ENCODE measurements around the gene SLC6A1.

The SLC6A1 gene

DNA sequence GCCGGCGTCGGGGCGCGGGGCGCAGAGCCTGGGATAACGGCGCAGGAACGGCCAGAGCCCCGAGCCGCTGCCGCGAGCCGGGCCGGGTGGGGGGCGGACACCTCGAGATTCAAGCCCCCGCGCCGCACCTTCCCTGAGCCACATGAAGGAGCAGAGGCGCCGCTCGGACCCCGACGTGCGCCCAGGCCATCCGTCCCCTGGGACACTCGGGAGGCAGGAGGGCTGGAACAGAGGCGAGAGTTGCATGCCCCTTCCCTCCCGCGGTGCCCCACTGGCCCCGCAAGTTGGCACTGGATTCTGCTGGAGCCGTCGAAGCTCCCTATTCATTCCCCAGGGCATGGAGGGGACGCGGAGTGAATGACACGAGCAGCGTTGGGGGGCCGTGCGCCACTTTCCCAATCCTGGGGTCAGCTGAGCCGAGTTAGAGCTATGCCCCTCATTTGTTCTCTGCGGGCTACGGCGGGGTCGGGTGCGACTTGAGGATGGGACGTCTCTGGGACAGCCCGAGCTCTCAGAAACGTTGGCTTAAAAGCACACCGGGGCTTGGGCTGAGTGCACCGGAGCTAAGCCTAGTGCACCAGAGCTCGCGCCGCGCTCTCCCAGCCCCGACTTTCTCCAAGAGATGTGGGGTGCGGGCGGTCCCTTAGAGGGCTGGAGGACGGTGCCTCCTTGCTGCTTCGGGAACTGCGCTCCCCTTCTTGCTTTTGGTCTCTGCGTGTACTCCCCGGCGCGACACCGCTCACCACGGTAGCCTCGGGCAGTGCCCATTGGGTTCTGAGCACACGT lies 588 bp downstream of the SLC6A1 start:
- no peak overlapping the region for H3K4me3 ChIP-seq (ENCODE audit: low read depth, low read length)
- DNase-seq (ENCODE audit: low read depth), result no peak
- TF ChIP-seq POLR2A (IDR thresholded peaks at IDR 0.05; ENCODE audit: extremely low read depth, insufficient read length) (no peak), MYC (IDR thresholded peaks at IDR 0.05; ENCODE audit: low read depth, low read length) (no peak)
- TF ChIP-seq, protein P1, sequence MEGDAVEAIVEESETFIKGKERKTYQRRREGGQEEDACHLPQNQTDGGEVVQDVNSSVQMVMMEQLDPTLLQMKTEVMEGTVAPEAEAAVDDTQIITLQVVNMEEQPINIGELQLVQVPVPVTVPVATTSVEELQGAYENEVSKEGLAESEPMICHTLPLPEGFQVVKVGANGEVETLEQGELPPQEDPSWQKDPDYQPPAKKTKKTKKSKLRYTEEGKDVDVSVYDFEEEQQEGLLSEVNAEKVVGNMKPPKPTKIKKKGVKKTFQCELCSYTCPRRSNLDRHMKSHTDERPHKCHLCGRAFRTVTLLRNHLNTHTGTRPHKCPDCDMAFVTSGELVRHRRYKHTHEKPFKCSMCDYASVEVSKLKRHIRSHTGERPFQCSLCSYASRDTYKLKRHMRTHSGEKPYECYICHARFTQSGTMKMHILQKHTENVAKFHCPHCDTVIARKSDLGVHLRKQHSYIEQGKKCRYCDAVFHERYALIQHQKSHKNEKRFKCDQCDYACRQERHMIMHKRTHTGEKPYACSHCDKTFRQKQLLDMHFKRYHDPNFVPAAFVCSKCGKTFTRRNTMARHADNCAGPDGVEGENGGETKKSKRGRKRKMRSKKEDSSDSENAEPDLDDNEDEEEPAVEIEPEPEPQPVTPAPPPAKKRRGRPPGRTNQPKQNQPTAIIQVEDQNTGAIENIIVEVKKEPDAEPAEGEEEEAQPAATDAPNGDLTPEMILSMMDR (IDR thresholded peaks at IDR 0.05; ENCODE audit: low read depth, low read length), result no peak
- TF ChIP-seq, protein P2, sequence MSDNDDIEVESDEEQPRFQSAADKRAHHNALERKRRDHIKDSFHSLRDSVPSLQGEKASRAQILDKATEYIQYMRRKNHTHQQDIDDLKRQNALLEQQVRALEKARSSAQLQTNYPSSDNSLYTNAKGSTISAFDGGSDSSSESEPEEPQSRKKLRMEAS (IDR thresholded peaks at IDR 0.05; ENCODE audit: low read depth, low read length), result no peak

DNA sequence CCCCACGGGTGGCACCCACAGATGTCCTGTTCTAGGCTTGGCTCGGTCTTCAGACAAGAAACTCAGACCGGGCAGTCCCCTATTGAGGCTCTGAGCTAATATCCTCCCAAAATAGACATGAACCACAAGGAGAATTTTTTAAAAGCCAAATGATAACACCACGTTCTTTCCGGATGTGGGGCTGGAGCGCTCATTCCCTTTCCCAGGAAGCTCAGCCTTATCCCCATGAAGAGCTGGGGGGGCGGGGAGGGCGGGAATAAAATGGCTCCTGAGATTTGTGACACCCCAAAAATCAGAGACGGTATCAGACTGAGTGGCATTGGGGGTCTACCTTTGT lies 1.1 kb downstream of the SLC6A1 start:
- DNase-seq (ENCODE audit: low read depth), result no peak
- TF ChIP-seq, protein P2 (IDR thresholded peaks at IDR 0.05; ENCODE audit: low read depth, low read length), result no peak
- no peak for TF ChIP-seq MYC (IDR thresholded peaks at IDR 0.05; ENCODE audit: low read depth, low read length)
- TF ChIP-seq, protein P1 (IDR thresholded peaks at IDR 0.05; ENCODE audit: low read depth, low read length), result no peak
- no peak for TF ChIP-seq POLR2A (IDR thresholded peaks at IDR 0.05; ENCODE audit: extremely low read depth, insufficient read length)

DNA sequence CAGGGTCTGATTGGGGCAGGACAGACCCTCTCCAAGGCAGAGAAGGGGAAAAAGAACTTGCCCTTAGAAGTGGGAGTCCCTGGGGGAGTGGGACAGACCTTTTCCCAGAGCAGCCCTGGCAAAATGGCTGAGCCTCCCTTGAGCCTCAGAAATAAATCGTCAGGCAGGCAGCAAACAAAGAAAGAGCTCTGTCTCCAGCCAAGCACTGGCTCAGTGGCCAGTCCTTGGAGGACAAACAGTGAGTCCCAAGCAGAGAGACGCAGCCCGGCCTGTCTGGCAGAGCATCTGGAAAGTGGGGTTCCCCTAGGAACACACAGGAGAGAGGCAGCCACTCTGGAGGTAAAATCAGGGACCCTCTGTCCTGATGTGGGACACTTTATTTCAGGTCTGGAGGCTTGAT lies 1.8 kb downstream of the SLC6A1 start:
- no peak for DNase-seq (ENCODE audit: low read depth)
- TF ChIP-seq, protein P2 (IDR thresholded peaks at IDR 0.05; ENCODE audit: low read depth, low read length), result no peak
- no peak for TF ChIP-seq MYC (IDR thresholded peaks at IDR 0.05; ENCODE audit: low read depth, low read length)
- TF ChIP-seq, protein P1 (IDR thresholded peaks at IDR 0.05; ENCODE audit: low read depth, low read length), result no peak
- no peak for TF ChIP-seq POLR2A (IDR thresholded peaks at IDR 0.05; ENCODE audit: extremely low read depth, insufficient read length)
- no peak overlapping the region for H3K4me3 ChIP-seq (ENCODE audit: low read depth, low read length)

More for the DNA sequence above, 1.1 kb downstream of the SLC6A1 start:
- H3K4me3 ChIP-seq (ENCODE audit: low read depth, low read length), result no peak overlapping the region

DNA sequence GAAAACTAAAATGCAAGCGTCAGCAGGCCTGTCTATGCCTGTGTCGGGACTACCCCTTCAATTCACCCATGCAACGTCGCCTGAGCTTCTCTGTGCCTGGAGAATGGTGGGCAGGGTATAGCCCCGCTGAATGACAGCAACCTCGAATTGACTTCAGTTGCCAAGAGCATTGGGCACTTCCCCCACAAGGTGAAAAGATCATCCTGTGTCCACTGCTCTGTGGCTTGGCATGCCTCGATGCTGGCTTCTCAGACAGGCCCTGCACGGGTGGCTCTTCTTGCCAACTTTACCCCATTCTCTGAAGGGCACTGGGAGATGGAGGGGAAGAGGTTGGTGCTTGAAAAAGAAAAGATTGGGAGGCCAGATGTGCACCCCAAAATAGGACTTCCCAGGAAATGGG lies 3.3 kb downstream of the SLC6A1 start:
- DNase-seq (ENCODE audit: low read depth), result no peak

DNA sequence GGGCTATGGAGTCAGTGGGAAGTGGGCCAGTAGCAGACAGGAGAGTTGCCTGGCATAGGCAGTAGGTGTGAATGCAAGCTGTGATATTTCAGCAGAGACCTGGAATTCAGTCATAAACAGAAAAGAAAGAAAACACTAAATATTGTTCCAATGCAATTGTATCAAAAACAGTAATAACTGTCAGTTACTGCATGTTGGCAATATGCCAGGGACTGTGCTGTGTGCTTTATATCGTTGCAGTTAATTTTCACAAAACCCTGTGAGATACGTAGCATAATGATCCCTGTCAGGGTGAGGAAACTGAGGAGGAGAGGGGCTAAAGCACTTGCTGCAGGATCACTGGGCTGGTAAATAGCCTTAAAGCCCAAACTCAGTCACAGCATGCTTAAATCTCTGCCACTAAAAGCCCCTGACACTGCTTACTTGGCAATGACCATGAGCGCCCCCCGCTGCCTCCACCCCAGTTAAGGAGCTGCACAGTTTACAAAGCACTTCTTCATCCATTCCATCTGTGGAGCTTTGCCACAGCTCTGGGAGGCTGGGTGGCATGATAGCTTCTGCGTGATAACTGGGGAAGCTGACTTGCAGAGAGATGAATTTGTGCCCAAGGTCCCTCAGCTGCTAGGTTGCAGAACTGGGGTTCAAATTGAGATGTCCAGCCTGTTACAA lies 3.9 kb downstream of the SLC6A1 start:
- no peak overlapping the region for H3K4me3 ChIP-seq (ENCODE audit: low read depth, low read length)
- TF ChIP-seq, protein P1 (IDR thresholded peaks at IDR 0.05; ENCODE audit: low read depth, low read length), result no peak
- TF ChIP-seq, protein P2 (IDR thresholded peaks at IDR 0.05; ENCODE audit: low read depth, low read length), result no peak
- TF ChIP-seq POLR2A (IDR thresholded peaks at IDR 0.05; ENCODE audit: extremely low read depth, insufficient read length) (no peak), MYC (IDR thresholded peaks at IDR 0.05; ENCODE audit: low read depth, low read length) (no peak)
- no peak for DNase-seq (ENCODE audit: low read depth)

More for the DNA sequence above, 3.3 kb downstream of the SLC6A1 start:
- H3K4me3 ChIP-seq (ENCODE audit: low read depth, low read length), result no peak overlapping the region
- TF ChIP-seq, protein P1 (IDR thresholded peaks at IDR 0.05; ENCODE audit: low read depth, low read length), result no peak
- TF ChIP-seq MYC (IDR thresholded peaks at IDR 0.05; ENCODE audit: low read depth, low read length) (no peak), POLR2A (IDR thresholded peaks at IDR 0.05; ENCODE audit: extremely low read depth, insufficient read length) (no peak)
- TF ChIP-seq, protein P2 (IDR thresholded peaks at IDR 0.05; ENCODE audit: low read depth, low read length), result no peak

Measured in NB4 (cell line).